Right forelimb (tissue), 1 donor: ENCODE measurements around the gene KLHDC9.
"Not testable (repeated sequence)": the region's sequence is repeated elsewhere in the genome, so short reads cannot be mapped to it uniquely, and the experiment has no call there.

Experiments
- DNase-seq: peaks from one replicate; pipeline ENCODE4 v3.0.0-alpha.2; 2018

Gene KLHDC9

GRCh38 chr1:161098210-161099068 lies at the start of gene KLHDC9:
KLHDC9 (plus strand) TSS chr1:161098361; CDS start chr1:161098536, 175 bp downstream.
- peak; percentile 70 for DNase-seq

DNA sequence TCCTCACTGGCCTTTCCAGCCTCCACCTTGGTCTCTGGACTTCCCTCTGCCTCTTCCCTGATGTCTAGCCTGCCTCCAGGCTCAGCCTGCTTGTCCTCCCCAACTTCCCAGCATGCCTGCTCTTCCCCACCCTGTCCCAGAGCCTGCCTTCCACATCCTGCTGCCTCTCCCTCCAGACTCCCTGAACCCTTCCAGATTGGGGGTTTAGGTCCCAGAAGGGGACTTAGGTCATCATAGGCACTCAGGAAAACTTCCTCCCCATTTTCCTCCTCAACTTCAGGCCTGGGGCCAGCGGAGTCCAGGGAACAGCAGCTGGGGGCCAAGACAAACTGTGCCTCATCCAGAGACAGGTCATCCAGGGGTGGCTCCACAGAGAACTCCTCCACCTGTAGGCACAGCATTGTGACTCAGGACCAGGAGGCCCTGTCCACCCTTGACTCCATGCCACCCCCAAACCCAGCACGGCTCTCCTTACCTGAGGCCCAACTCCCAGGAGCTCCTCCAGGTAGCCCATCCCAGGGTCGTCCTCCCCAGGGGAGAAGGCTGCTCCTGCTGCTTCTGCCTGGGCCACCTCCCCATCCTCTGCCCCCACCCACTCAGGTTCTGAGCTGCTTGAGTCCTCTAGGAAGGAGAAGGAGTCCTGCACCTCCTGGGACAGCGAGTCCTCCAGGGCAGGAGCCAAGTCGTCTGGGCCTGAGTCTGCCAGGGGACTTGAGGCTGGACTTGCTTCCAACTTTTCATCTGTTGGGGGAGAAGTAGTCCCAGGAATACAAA lies 49.0 kb upstream of the KLHDC9 start:
- DNase-seq = no peak

DNA sequence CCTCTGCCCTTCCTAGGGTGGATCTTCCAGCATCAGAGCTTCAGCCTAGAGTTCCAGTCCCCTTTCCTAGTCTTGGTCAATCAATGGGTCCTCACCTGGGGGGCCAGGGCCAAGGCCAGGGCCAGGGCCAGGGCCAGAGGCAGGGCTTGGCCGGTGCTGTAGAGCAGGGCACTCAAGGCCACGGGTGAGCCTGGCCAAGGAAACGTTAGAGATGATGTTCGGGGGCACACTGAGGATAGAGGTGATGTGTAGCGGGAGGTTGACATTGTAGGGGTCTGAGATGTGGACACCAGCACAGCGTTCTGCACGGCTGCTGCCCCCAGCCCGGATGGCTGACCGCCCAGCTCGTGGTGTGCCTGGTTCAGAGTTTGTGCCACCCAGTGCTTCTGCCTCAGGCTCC lies 46.9 kb upstream of the KLHDC9 start:
- DNase-seq = no peak

DNA sequence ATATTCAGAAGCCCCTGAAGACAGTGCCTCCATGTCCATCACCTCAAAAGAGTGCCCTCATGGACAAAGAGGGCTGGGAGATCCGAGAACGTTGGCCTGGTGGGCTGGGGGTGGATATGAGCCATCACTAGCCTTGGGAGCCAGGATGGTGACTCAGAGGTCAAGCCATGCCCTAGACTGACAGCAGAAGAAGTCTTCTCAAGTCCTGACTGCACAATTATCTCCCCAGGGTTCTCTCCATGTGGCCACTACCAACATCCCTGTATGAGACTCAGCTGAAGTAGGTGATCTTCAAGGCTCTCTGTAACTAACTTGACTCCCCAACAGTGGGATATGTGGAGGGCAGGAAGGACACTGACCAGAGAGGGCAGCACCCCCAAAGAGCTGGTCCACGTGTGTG lies 45.3 kb upstream of the KLHDC9 start:
- DNase-seq = no peak

- no peak for DNase-seq
Measured at GRCh38 chr1:161054232-161054631, 43.9 kb upstream of the KLHDC9 start.

DNA sequence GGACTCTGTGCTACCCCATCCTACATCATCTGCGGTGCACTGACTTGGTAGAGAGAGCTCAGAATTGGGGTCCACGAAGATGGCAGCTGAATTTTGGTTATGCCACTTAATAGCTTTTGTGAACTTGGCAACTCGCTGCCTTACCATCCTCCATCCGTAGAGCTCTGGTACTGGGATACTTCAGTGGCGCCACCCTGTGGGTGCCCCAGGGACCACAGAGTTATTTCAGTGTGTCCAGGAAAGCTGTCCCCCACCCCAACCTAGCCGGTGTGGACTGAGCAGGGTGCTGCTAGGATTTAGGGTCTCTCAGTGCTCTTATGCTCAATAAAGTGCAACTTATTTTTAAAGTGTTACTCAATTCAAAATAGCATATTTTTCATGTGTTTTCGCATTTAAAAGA lies 43.4 kb upstream of the KLHDC9 start:
- no peak for DNase-seq

- no peak for DNase-seq
Measured at GRCh38 chr1:161059293-161059692, 38.9 kb upstream of the KLHDC9 start.

GRCh38 chr1:161061419-161061818 lies 36.7 kb upstream of the KLHDC9 start:
- DNase-seq = no peak

DNA sequence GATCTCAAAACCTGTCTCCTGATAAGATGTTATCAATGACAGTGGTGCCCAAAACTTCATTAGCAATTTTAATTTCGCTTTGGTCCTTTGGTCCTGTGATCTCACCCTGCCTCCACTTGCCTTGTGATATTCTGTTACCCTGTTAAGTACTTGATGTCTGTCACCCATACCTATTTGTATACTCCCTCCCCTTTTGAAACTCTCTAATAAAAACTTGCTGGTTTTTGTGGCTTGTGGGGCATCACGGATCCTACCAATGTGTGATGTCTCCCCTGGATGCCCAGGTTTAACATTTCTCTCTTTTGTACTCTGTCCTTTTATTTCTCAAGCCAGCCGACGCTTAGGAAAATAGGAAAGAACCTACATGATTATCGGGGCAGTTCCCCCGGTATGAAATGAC lies 34.2 kb upstream of the KLHDC9 start:
- DNase-seq = not testable (repeated sequence)

DNA sequence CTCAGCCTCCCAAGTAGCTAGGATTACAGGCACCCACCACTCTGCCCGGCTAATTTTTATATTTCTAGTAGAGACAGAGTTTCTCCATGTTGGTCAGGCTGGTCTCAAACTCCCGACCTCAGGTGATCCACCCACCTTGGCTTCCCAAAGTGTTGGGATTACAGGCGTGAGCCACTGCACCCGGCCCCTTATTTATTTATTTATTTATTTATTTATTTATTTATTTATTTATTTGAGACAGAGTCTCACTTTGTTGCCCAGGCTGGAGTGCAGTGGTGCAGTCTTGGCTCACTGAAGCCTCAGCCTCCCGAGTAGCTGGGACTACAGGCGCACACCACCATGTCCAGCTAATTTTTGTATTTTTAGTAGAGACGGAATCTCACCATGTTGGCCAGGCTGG lies 32.5 kb upstream of the KLHDC9 start:
- DNase-seq = not testable (repeated sequence)

DNA sequence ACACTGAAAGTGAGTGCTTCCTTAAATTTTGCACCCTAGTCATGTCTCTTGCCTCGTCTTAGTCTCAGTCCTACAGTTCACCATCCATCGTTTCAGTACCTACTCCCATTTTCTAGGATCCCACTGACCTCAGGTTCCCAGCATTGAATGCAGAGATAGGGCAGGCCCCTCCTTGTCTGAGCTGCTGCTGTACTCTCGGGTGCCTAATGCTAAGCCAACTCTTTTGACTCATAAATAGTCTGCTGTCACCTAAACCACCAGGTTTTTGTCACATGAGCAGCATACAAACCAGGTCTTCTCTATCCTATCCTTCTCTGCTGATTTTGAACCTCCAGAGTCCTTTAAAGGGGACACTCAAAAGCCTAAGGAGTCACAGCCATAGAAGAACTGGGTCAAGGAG lies 31.5 kb upstream of the KLHDC9 start:
- no peak for DNase-seq

- no peak for DNase-seq
Measured at GRCh38 chr1:161068306-161069234, 29.6 kb upstream of the KLHDC9 start.

DNA sequence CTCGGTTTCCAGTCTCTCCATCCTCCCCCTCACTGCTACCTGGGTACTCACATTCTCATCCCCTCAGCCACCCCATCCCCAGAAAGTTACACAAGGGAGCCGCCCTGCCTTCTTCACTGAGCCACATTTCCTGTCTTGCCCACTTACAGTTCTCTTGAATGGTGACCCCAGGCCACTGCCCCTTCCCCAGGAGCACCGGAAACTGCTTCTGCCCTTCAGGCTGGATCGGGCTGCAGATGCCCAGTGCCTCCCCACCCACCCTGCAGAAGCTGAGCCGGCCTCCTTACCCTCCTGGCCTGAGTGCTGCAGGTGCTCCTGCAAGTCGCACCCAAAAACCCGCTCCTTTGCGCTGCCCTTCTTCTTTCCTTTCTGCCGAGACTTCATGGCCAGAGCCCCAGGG lies 28.9 kb upstream of the KLHDC9 start:
- DNase-seq = no peak

DNA sequence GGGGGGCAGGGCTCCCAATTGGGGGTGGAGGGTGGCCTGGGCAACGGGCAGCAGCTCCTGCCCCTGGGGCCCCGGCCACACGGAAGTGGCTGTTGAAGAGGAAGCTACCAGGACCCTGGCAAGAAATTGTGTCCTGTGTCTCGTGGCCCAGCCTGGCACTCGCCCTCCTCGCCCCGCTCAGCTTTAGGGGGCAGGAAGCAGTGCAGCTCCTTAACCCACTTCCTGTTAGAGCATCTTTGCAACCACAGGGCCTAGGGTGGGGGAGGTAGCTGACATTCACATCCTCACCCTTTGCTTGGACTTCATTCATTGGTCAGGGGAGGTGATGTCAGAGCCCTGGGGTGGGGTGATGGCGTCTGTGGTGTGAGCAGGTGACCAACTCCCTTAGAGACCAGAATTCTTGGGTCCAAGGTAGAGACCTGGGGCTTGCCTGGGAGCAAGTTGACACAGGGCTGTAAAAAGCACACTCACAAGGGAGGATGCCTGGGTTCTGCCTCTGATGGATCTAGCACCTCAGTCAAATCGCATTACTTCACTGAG lies 28.4 kb upstream of the KLHDC9 start, which contains the start of gene ARHGAP30:
ARHGAP30 (minus strand) TSS at position 161 of the 540 bp plus-strand sequence. CDS start 267 bp downstream, outside the sequence.
- DNase-seq = no peak

DNA sequence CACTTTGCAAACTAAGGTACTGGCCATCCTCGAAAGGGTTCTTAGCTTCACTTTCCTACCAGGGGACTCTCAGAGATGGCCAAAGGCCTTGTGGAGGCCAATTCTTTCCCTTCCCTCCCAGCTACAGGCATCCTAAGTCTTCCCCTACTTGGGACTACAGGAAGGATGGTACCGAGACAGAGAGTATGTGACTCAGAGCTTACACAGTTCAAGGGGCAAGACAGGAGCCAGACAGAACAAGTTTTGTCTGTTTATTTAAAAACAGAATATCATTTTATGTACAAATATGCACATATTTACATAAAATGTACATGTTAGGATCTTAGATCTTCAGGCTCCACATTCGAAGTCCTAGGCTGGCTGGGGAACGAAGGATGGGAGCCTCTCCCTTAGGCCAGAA lies 27.4 kb upstream of the KLHDC9 start:
- no peak for DNase-seq

GRCh38 chr1:161071886-161072371 lies 26.2 kb upstream of the KLHDC9 start:
- no peak for DNase-seq

GRCh38 chr1:161072751-161073449 lies 25.3 kb upstream of the KLHDC9 start:
- DNase-seq = no peak

- DNase-seq = no peak
Measured at GRCh38 chr1:161073474-161074121, 24.6 kb upstream of the KLHDC9 start.

DNA sequence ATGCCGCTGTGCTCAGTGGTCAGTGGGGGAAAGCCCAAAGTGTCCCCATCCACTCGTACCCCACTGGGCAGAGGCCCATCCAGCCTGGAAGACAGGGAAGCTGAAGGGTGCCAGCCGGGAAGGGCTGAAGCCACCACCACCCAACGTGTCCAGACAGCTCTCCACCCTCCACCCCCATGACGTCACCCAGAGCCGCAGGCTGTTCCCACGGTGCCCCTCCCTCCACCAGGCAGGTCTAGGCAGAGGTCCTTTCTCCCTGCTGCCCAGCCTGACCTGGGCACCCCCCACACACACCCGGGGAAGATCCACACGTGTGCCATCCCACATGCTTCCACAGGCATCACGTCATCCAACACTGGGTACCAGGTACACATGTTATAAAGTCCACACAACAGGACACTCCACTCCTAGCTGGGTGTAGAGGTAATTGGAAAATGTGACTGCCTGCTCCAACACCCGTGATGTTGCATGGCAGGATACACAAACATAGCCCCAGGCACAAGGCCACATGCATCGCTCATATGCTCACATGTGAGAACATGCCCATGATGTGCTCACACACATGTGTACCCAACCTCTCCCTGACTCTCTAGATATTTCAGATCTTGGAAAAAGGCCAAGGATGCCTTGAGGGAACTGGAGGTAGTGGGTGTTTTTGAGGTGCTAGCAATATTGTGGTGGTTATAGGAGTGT lies 23.3 kb upstream of the KLHDC9 start:
- no peak for DNase-seq

GRCh38 chr1:161076410-161076809 lies 21.8 kb upstream of the KLHDC9 start:
- peak; percentile 20 for DNase-seq
